Heart left ventricle (tissue), 13 donors: ENCODE data around the gene SLC13A3.

ENCODE experiments used
- POLR2A ChIP-seq, 2 donors: fragments of 450-650 bp; IDR thresholded peaks; one replicate each; pipeline ENCODE4 v1.6.1; 2017; ENCODE audit warnings: antibody characterized with exemption in 2 of 2, mild to moderate bottlenecking in 2 of 2, moderate library complexity in 2 of 2
- TF ChIP-seq, protein P1 (sequence below), 12 donors: fragments of 200-600 bp; sonication (generic) in 4 of 12; IDR thresholded peaks; one replicate each; pipeline versions ENCODE4 v1.5.0 to v1.8.0; 2018 to 2022; ENCODE audit warnings: antibody characterized with exemption in 12 of 12, mild to moderate bottlenecking in 5 of 12
- donor health status: ischemic (EF 13 %, LVEDD 7.1; RV severe dilation, severe dysfunction).
- donor health status: DM: no; HTN: yes; CAD: no.
- donor health status: DM: no; HTN: no; CAD: no.
- donor health status: ischemic (EF 25% LVEDD 6.9; RV normal size, moderate dysfunction).
- donor health status: ischemic (EF 25% LVEDD 5.7; RV mildly dilated, moderate dysfunction).
- donor health status: ischemic (EF 35%, LVEDD 5.7; RV mildly dilated, moderate dysfunction).
- donor health status: nonischemic (EF 11% LVEDD 7.7; RV severe dilation, severe dysfunction).
- donor health status: DM: yes; HTN: yes; CAD: no.
- donor health status: PGD.
- donor health status: ischemic (EF 29% LVEDD 5.4; RV normal size, mild dysfunction).
- donor health status: nonischemic (EF 23%, LVEDD 6.1; RV moderate dilation, normal function).

- TF ChIP-seq, protein P1, sequence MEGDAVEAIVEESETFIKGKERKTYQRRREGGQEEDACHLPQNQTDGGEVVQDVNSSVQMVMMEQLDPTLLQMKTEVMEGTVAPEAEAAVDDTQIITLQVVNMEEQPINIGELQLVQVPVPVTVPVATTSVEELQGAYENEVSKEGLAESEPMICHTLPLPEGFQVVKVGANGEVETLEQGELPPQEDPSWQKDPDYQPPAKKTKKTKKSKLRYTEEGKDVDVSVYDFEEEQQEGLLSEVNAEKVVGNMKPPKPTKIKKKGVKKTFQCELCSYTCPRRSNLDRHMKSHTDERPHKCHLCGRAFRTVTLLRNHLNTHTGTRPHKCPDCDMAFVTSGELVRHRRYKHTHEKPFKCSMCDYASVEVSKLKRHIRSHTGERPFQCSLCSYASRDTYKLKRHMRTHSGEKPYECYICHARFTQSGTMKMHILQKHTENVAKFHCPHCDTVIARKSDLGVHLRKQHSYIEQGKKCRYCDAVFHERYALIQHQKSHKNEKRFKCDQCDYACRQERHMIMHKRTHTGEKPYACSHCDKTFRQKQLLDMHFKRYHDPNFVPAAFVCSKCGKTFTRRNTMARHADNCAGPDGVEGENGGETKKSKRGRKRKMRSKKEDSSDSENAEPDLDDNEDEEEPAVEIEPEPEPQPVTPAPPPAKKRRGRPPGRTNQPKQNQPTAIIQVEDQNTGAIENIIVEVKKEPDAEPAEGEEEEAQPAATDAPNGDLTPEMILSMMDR (IDR thresholded peaks at IDR 0.05) = no peak
- no peak for TF ChIP-seq POLR2A (IDR thresholded peaks at IDR 0.05)
These were observed 97.3 kb downstream of the SLC13A3 start for GRCh38 chr20:46553926-46554325.
